NT2/D1 (cell line): ENCODE results near the gene COMMD2.

Source experiments
- SUZ12 ChIP-seq: IDR thresholded peaks from 2 replicates; pipeline ENCODE4 v1.6.1; 2011; ENCODE audit not compliant: insufficient read length, insufficient read depth; ENCODE audit errors: extremely low read depth
- YY1 ChIP-seq: IDR thresholded peaks from 2 replicates; pipeline ENCODE4 v1.6.1; 2011; ENCODE audit not compliant: insufficient read length, insufficient read depth
- ZNF274 ChIP-seq: IDR thresholded peaks from 2 replicates; pipeline ENCODE4 v1.6.1; 2011; ENCODE audit warnings: mild to moderate bottlenecking, low read depth, low read length

DNA sequence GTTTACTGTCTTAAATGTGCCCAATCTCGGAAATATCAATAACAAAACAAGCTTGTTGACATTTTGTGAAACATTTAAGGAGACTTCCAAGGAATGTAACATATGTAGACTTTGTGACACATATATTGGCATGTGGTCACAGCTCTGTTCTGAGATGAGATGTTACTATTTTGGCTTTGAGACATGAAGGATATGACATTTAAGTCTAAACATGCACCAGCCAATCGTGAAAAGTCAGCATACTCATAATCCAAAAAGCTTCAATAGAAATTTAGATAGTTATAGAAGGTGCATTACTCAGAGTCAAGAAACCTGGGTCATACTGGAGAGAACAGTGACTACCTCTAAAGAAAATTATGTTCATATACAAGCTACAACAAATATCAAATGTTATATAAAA lies 13.4 kb downstream of the COMMD2 start:
- TF ChIP-seq ZNF274 (no peak), YY1 (no peak), SUZ12 (no peak)
